GM23338 (cell line): Measurements from ENCODE around the gene FAM174C. TPM values are rescaled to one million over a fixed set of nuclear protein-coding genes. Genes with fewer than 3 reads are reported as not detected.

Experiments
- ATAC-seq: fragments of 200-7000 bp; cut with Tn5 transposase; 3 replicates; pipeline ENCODE4 v1.9.1; 2020
- DNase-seq: peaks from one replicate; pipeline ENCODE4 v3.0.0-alpha.2; 2015; ENCODE audit warnings: low spot score
- H2AFZ ChIP-seq: fragments of 200-600 bp; sonication (generic); 2 replicates; pipeline ENCODE4 v1.8.0; 2016; ENCODE audit warnings: antibody characterized with exemption, mild to moderate bottlenecking, moderate library complexity
- H3F3A ChIP-seq: fragments of 200-600 bp; sonication (generic); replicated peaks from 2 replicates; pipeline ENCODE4 v1.8.0; 2017; ENCODE audit warnings: antibody characterized with exemption, mixed run types, low read depth
- H3K27ac ChIP-seq: fragments of 200-600 bp; sonication (generic); 2 replicates; pipeline ENCODE4 v1.6.1; 2016; ENCODE audit warnings: low read depth
- H3K27me3 ChIP-seq: fragments of 200-600 bp; sonication (generic); 2 replicates; pipeline ENCODE4 v1.8.0; 2016; ENCODE audit warnings: mild to moderate bottlenecking, mixed run types, moderate library complexity; ENCODE audit not compliant: insufficient read depth
- H3K36me3 ChIP-seq: fragments of 200-600 bp; sonication (generic); 2 replicates; pipeline ENCODE4 v1.8.0; 2016; ENCODE audit warnings: mild to moderate bottlenecking; ENCODE audit not compliant: insufficient read depth
- H3K4me1 ChIP-seq: fragments of 200-600 bp; sonication (generic); 2 replicates; pipeline ENCODE4 v1.8.0; 2016; ENCODE audit warnings: mild to moderate bottlenecking, moderate library complexity; ENCODE audit not compliant: insufficient read depth
- H3K4me2 ChIP-seq: fragments of 200-600 bp; sonication (generic); 2 replicates; pipeline ENCODE4 v1.7.1; 2017; ENCODE audit warnings: mixed run types
- H3K4me3 ChIP-seq: fragments of 200-600 bp; sonication (generic); 2 replicates; pipeline ENCODE4 v1.6.1; 2016; ENCODE audit warnings: mixed run types
- H3K79me2 ChIP-seq: fragments of 200-600 bp; sonication (generic); replicated peaks from 2 replicates; pipeline ENCODE4 v1.8.0; 2017; ENCODE audit warnings: mild to moderate bottlenecking; ENCODE audit not compliant: insufficient read depth
- H3K9me2 ChIP-seq: fragments of 200-600 bp; sonication (generic); 2 replicates; pipeline ENCODE4 v1.8.0; 2017; ENCODE audit not compliant: insufficient read depth
- H4K20me1 ChIP-seq: fragments of 200-600 bp; sonication (generic); replicated peaks from 2 replicates; pipeline ENCODE4 v1.8.0; 2017; ENCODE audit warnings: mild to moderate bottlenecking; ENCODE audit not compliant: insufficient read depth
- H3K27ac Mint-ChIP-seq: 2 replicates; pipeline ENCODE4 v1.8.0; 2020; ENCODE audit warnings: inconsistent platforms, mild to moderate bottlenecking, moderate library complexity, mixed read lengths
- H3K27me3 Mint-ChIP-seq: 3 replicates; pipeline ENCODE4 v1.8.0; 2022; ENCODE audit warnings: low read depth, mild to moderate bottlenecking, moderate library complexity, mixed read lengths, inconsistent platforms; ENCODE audit not compliant: insufficient read depth, poor library complexity
- H3K36me3 Mint-ChIP-seq: 3 replicates; pipeline ENCODE4 v1.8.0; 2021; ENCODE audit warnings: low read depth, mild to moderate bottlenecking, inconsistent platforms, moderate library complexity, mixed read lengths
- H3K4me1 Mint-ChIP-seq: 3 replicates; pipeline ENCODE4 v1.8.0; 2020; ENCODE audit warnings: mild to moderate bottlenecking, inconsistent platforms, mixed read lengths
- H3K4me3 Mint-ChIP-seq: 3 replicates; pipeline ENCODE4 v1.8.0; 2021; ENCODE audit warnings: moderate library complexity, mild to moderate bottlenecking, inconsistent platforms, mixed read lengths
- H3K9me3 Mint-ChIP-seq: 3 replicates; pipeline ENCODE4 v1.8.0; 2020; ENCODE audit warnings: moderate library complexity, mild to moderate bottlenecking, inconsistent platforms, mixed read lengths
- CREB1 ChIP-seq: fragments of 250-450 bp; sonication (Bioruptor Pico); IDR thresholded peaks from 2 replicates; pipeline ENCODE4 v1.5.0; 2020; ENCODE audit warnings: low read depth, mild to moderate bottlenecking, moderate library complexity
- EZH2 ChIP-seq: fragments of 200-600 bp; sonication (generic); IDR thresholded peaks from one replicate; pipeline ENCODE4 v1.8.0; 2017; ENCODE audit warnings: antibody characterized with exemption, mild to moderate bottlenecking, low read depth; ENCODE audit not compliant: unreplicated experiment
- EZH2phosphoT487 ChIP-seq: fragments of 200-600 bp; sonication (generic); IDR thresholded peaks from one replicate; pipeline ENCODE4 v1.8.1; 2018; ENCODE audit warnings: antibody characterized with exemption; ENCODE audit not compliant: unreplicated experiment
- JUNB ChIP-seq: IDR thresholded peaks from one replicate; pipeline ENCODE4 v1.6.1; 2016; ENCODE audit warnings: antibody characterized with exemption; ENCODE audit not compliant: unreplicated experiment
- NANOG ChIP-seq: IDR thresholded peaks from 2 replicates; pipeline ENCODE4 v1.6.1; 2016; ENCODE audit warnings: antibody characterized with exemption, borderline replicate concordance
- POLR2AphosphoS5 ChIP-seq: IDR thresholded peaks from 2 replicates; pipeline ENCODE4 v1.6.1; 2016; ENCODE audit warnings: antibody characterized with exemption, low read depth
- STAT1 ChIP-seq: IDR thresholded peaks from one replicate; pipeline ENCODE4 v1.6.1; 2016; ENCODE audit warnings: antibody characterized with exemption; ENCODE audit not compliant: unreplicated experiment
- ZNF114 ChIP-seq: fragments of 250-450 bp; sonication (Bioruptor Pico); IDR thresholded peaks from 2 replicates; pipeline ENCODE4 v1.5.0; 2020; ENCODE audit warnings: mild to moderate bottlenecking, moderate library complexity
- ZNF331 ChIP-seq: fragments of 250-450 bp; sonication (Bioruptor Pico); IDR thresholded peaks from 2 replicates; pipeline ENCODE4 v1.5.0; 2020; ENCODE audit warnings: low read depth, mild to moderate bottlenecking, moderate library complexity
- polyA plus RNA-seq: library from polyadenylated mRNA; unstranded; fragments of >200 nt; fragmentation: Nextera tagmentation; extraction: Ambion mirVana; gene quantifications from 2 replicates; pipeline ENCODE4 v1.2.1, GENCODE V29; 2016
- total RNA-seq: library from RNA; depleted of rRNA; stranded (reverse); fragments of >200 nt; shearing (Covaris generic); gene quantifications from 2 replicates; pipeline ENCODE4 v1.2.3, GENCODE V29; 2014
- TF ChIP-seq, protein P1 (sequence below): IDR thresholded peaks from one replicate; pipeline ENCODE4 v1.6.1; 2018; ENCODE audit warnings: antibody characterized with exemption; ENCODE audit not compliant: unreplicated experiment
- TF ChIP-seq, protein P2 (sequence below): fragments of 250-450 bp; sonication (Bioruptor Pico); IDR thresholded peaks from 2 replicates; pipeline ENCODE4 v1.5.0; 2020; ENCODE audit warnings: mild to moderate bottlenecking, moderate library complexity
- TF ChIP-seq, protein P3 (sequence below), 2 experiments: fragments of 200-600 bp in 1 of 2; sonication (generic) in 1 of 2; conservative IDR thresholded peaks; 2 replicates each; pipeline versions ENCODE4 v1.5.1 to v1.6.1; 2016 to 2017; ENCODE audit warnings: antibody characterized with exemption in 2 of 2, low read depth in 2 of 2, mild to moderate bottlenecking in 2 of 2, moderate library complexity in 1 of 2
- TF ChIP-seq, protein P4 (sequence below): IDR thresholded peaks from 2 replicates; pipeline ENCODE4 v1.6.1; 2016; ENCODE audit warnings: antibody characterized with exemption

The FAM174C gene
- total and polyA plus RNA-seq, 2 experiments from 2014 or later = 60.4 to 68.0 TPM

DNA sequence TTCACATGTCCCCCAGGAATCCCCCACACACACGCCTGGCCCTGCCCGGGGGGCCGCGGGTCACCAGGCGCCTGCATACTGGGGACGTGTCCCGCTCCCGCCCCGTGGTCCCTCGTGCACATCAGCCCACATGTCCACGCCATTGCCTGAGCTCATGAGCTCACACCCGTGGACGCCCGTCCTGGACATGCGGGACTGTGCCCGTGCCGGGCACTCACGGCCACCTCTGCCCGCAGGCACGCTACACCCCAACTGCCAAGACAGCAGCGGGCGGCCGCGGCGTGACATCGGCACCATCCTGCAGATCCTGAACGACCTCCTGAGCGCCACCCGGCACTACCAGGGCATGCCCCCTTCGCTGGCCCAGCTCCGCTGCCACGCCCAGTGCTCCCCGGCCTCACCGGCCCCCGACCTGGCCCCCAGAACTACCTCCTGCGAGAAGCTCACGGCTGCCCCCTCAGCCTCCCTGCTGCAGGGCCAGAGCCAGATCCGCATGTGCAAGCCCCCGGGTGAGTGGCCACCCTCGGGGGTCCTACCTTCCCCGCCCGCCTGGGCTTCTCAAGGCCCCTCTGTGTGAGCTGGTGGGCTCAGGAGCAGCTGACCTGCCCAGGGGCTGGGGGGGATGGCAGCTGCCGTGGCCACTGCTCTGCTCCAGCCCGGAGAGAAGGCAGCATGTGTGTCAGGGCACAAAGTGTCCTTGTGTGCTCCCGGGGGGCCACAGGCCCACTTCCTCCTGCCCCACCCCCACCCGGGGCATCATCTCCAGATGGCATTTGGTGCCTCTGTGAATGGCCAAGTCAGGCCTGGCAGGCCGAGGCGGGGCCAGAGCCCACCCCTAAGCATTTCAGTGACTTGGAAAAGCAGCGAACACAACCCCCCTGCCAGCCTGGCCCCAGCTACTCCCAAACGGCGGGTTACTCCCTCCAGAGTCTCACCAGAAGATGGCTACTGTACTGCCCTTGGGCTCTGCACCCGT, 19.9 kb upstream of the FAM174C start:
- no peaks in the 10 kb centered on the region for H3K27me3 ChIP-seq
- H3K27me3 Mint-ChIP-seq = peaks cover 32% of the 10 kb centered on the region
- H3K4me3 ChIP-seq = no peak overlapping the region
- H4K20me1 ChIP-seq = peaks cover 35% of the 10 kb centered on the region
- DNase-seq (no peak), ATAC-seq (no peak)
- no peak overlapping the region for H3K4me3 Mint-ChIP-seq
- H3K4me1 ChIP-seq = peaks cover 33% of the 10 kb centered on the region
- peak overlapping the region; percentile 94; the same call in 1 of the 2 replicates for H3K27ac ChIP-seq
- peaks cover 50% of the 10 kb centered on the region for H3K79me2 ChIP-seq
- H3K4me2 ChIP-seq = no peak overlapping the region
- TF ChIP-seq, protein P1, sequence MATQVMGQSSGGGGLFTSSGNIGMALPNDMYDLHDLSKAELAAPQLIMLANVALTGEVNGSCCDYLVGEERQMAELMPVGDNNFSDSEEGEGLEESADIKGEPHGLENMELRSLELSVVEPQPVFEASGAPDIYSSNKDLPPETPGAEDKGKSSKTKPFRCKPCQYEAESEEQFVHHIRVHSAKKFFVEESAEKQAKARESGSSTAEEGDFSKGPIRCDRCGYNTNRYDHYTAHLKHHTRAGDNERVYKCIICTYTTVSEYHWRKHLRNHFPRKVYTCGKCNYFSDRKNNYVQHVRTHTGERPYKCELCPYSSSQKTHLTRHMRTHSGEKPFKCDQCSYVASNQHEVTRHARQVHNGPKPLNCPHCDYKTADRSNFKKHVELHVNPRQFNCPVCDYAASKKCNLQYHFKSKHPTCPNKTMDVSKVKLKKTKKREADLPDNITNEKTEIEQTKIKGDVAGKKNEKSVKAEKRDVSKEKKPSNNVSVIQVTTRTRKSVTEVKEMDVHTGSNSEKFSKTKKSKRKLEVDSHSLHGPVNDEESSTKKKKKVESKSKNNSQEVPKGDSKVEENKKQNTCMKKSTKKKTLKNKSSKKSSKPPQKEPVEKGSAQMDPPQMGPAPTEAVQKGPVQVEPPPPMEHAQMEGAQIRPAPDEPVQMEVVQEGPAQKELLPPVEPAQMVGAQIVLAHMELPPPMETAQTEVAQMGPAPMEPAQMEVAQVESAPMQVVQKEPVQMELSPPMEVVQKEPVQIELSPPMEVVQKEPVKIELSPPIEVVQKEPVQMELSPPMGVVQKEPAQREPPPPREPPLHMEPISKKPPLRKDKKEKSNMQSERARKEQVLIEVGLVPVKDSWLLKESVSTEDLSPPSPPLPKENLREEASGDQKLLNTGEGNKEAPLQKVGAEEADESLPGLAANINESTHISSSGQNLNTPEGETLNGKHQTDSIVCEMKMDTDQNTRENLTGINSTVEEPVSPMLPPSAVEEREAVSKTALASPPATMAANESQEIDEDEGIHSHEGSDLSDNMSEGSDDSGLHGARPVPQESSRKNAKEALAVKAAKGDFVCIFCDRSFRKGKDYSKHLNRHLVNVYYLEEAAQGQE = no peak
- no peak for TF ChIP-seq EZH2phosphoT487
- no peak for TF ChIP-seq ZNF114
- TF ChIP-seq, protein P2, sequence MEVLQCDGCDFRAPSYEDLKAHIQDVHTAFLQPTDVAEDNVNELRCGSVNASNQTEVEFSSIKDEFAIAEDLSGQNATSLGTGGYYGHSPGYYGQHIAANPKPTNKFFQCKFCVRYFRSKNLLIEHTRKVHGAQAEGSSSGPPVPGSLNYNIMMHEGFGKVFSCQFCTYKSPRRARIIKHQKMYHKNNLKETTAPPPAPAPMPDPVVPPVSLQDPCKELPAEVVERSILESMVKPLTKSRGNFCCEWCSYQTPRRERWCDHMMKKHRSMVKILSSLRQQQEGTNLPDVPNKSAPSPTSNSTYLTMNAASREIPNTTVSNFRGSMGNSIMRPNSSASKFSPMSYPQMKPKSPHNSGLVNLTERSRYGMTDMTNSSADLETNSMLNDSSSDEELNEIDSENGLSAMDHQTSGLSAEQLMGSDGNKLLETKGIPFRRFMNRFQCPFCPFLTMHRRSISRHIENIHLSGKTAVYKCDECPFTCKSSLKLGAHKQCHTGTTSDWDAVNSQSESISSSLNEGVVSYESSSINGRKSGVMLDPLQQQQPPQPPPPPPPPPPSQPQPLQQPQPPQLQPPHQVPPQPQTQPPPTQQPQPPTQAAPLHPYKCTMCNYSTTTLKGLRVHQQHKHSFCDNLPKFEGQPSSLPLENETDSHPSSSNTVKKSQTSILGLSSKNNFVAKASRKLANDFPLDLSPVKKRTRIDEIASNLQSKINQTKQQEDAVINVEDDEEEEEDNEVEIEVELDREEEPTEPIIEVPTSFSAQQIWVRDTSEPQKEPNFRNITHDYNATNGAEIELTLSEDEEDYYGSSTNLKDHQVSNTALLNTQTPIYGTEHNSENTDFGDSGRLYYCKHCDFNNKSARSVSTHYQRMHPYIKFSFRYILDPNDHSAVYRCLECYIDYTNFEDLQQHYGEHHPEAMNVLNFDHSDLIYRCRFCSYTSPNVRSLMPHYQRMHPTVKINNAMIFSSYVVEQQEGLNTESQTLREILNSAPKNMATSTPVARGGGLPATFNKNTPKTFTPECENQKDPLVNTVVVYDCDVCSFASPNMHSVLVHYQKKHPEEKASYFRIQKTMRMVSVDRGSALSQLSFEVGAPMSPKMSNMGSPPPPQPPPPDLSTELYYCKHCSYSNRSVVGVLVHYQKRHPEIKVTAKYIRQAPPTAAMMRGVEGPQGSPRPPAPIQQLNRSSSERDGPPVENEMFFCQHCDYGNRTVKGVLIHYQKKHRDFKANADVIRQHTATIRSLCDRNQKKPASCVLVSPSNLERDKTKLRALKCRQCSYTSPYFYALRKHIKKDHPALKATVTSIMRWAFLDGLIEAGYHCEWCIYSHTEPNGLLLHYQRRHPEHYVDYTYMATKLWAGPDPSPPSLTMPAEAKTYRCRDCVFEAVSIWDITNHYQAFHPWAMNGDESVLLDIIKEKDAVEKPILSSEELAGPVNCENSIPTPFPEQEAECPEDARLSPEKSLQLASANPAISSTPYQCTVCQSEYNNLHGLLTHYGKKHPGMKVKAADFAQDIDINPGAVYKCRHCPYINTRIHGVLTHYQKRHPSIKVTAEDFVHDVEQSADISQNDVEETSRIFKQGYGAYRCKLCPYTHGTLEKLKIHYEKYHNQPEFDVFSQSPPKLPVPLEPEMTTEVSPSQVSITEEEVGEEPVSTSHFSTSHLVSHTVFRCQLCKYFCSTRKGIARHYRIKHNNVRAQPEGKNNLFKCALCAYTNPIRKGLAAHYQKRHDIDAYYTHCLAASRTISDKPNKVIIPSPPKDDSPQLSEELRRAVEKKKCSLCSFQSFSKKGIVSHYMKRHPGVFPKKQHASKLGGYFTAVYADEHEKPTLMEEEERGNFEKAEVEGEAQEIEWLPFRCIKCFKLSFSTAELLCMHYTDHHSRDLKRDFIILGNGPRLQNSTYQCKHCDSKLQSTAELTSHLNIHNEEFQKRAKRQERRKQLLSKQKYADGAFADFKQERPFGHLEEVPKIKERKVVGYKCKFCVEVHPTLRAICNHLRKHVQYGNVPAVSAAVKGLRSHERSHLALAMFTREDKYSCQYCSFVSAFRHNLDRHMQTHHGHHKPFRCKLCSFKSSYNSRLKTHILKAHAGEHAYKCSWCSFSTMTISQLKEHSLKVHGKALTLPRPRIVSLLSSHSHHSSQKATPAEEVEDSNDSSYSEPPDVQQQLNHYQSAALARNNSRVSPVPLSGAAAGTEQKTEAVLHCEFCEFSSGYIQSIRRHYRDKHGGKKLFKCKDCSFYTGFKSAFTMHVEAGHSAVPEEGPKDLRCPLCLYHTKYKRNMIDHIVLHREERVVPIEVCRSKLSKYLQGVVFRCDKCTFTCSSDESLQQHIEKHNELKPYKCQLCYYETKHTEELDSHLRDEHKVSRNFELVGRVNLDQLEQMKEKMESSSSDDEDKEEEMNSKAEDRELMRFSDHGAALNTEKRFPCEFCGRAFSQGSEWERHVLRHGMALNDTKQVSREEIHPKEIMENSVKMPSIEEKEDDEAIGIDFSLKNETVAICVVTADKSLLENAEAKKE = no peak
- no peak for TF ChIP-seq EZH2
- no peak for TF ChIP-seq CREB1 (CRISPR knock-in tag)
- TF ChIP-seq NANOG = no peak
- TF ChIP-seq JUNB = no peak
- TF ChIP-seq, protein P3, sequence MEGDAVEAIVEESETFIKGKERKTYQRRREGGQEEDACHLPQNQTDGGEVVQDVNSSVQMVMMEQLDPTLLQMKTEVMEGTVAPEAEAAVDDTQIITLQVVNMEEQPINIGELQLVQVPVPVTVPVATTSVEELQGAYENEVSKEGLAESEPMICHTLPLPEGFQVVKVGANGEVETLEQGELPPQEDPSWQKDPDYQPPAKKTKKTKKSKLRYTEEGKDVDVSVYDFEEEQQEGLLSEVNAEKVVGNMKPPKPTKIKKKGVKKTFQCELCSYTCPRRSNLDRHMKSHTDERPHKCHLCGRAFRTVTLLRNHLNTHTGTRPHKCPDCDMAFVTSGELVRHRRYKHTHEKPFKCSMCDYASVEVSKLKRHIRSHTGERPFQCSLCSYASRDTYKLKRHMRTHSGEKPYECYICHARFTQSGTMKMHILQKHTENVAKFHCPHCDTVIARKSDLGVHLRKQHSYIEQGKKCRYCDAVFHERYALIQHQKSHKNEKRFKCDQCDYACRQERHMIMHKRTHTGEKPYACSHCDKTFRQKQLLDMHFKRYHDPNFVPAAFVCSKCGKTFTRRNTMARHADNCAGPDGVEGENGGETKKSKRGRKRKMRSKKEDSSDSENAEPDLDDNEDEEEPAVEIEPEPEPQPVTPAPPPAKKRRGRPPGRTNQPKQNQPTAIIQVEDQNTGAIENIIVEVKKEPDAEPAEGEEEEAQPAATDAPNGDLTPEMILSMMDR (conservative IDR thresholded peaks at IDR 0.05; ENCODE audit: low read depth in 2 of 2) = no peak
- TF ChIP-seq, protein P4, sequence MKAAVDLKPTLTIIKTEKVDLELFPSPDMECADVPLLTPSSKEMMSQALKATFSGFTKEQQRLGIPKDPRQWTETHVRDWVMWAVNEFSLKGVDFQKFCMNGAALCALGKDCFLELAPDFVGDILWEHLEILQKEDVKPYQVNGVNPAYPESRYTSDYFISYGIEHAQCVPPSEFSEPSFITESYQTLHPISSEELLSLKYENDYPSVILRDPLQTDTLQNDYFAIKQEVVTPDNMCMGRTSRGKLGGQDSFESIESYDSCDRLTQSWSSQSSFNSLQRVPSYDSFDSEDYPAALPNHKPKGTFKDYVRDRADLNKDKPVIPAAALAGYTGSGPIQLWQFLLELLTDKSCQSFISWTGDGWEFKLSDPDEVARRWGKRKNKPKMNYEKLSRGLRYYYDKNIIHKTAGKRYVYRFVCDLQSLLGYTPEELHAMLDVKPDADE = no peak
- TF ChIP-seq POLR2AphosphoS5 = no peak
- TF ChIP-seq ZNF331 (CRISPR knock-in tag) = no peak
- no peak for TF ChIP-seq STAT1
- H3K36me3 ChIP-seq = peaks cover 19% of the 10 kb centered on the region
- peaks cover 44% of the 10 kb centered on the region for H3K4me1 Mint-ChIP-seq
- peaks cover 71% of the 10 kb centered on the region for H3K36me3 Mint-ChIP-seq
- no peaks in the 10 kb centered on the region; the same call in 1 of the 3 replicates for H3K9me3 Mint-ChIP-seq
- no peak overlapping the region for H2AFZ ChIP-seq
- H3K27ac Mint-ChIP-seq = peak overlapping the region; percentile 74; the same call in 1 of the 2 replicates
- H3K9me2 ChIP-seq = no peaks in the 10 kb centered on the region
- H3F3A ChIP-seq = peaks cover 62% of the 10 kb centered on the region
